Measurements from ENCODE around the gene RAD51B. TPM values are rescaled to one million over a fixed set of nuclear protein-coding genes. Genes with fewer than 3 reads are reported as not detected.

The RAD51B gene
- total RNA-seq, 2 donors from 2014 or later = 22.8 to 33.8 TPM

- Mint-ChIP-seq H3K27ac (no peak overlapping the region), H3K4me1 (peaks cover 6% of the 10 kb centered on the region), H3K9me3 (no peaks in the 10 kb centered on the region), H3K27me3 (ENCODE audit: insufficient read depth) (no peaks in the 10 kb centered on the region), H3K36me3 (ENCODE audit: low read depth) (no peaks in the 10 kb centered on the region), H3K4me3 (no peak overlapping the region)
- no peak for DNase-seq
- Histone ChIP-seq H3K27me3 (ENCODE audit: control insufficient read depth, insufficient read depth, low read length, poor library complexity, severe bottlenecking) (no peaks in the 10 kb centered on the region), H3K36me3 (ENCODE audit: control insufficient read depth, insufficient read depth, low read length) (no peaks in the 10 kb centered on the region), H3K9ac (ENCODE audit: extremely low read depth, low read length, poor library complexity, severe bottlenecking) (no peak overlapping the region), H3K4me1 (ENCODE audit: control insufficient read depth, insufficient read depth, low read length) (peaks cover 2% of the 10 kb centered on the region), H3K27ac (ENCODE audit: low read depth, low read length) (no peak overlapping the region), H3K9me3 (ENCODE audit: control insufficient read depth, low read length) (no peaks in the 10 kb centered on the region), H3K4me3 (ENCODE audit: low read length) (no peak overlapping the region)
- 67 to 70% methylated on average over 2 of the region's 3 CpGs for WGBS, 2 experiments (ENCODE audit: insufficient coverage in 1 of 2, insufficient read length in 1 of 2)
- no peak for TF ChIP-seq CTCF (conservative IDR thresholded peaks at IDR 0.05)
Observed at GRCh38 chr14:67957946-67958345, 138.4 kb downstream of the RAD51B start.

GRCh38 chr14:67961676-67962075, 142.1 kb downstream of the RAD51B start:
- no peak for DNase-seq
- Histone ChIP-seq H3K27me3 (ENCODE audit: control insufficient read depth, insufficient read depth, low read length, poor library complexity, severe bottlenecking) (no peaks in the 10 kb centered on the region), H3K4me3 (ENCODE audit: low read length) (no peak overlapping the region), H3K36me3 (ENCODE audit: control insufficient read depth, insufficient read depth, low read length) (no peaks in the 10 kb centered on the region), H3K27ac (ENCODE audit: low read depth, low read length) (no peak overlapping the region), H3K4me1 (ENCODE audit: control insufficient read depth, insufficient read depth, low read length) (peaks cover 12% of the 10 kb centered on the region), H3K9me3 (ENCODE audit: control insufficient read depth, low read length) (peaks cover under 1% of the 10 kb centered on the region), H3K9ac (ENCODE audit: extremely low read depth, low read length, poor library complexity, severe bottlenecking) (no peak overlapping the region)
- Mint-ChIP-seq H3K4me3 (no peak overlapping the region), H3K27ac (no peak overlapping the region), H3K27me3 (ENCODE audit: insufficient read depth) (no peaks in the 10 kb centered on the region), H3K36me3 (ENCODE audit: low read depth) (peaks cover 2% of the 10 kb centered on the region), H3K4me1 (peaks cover 26% of the 10 kb centered on the region), H3K9me3 (peaks cover 2% of the 10 kb centered on the region)
- TF ChIP-seq CTCF (conservative IDR thresholded peaks at IDR 0.05) = no peak
- 100% methylated on average over 1 of the region's 2 CpGs for WGBS, 2 experiments (ENCODE audit: insufficient coverage in 1 of 2, insufficient read length in 1 of 2)

GRCh38 chr14:67962215-67962644, 142.7 kb downstream of the RAD51B start:
- Histone ChIP-seq H3K9me3 (ENCODE audit: control insufficient read depth, low read length) (peaks cover 6% of the 10 kb centered on the region), H3K27ac (ENCODE audit: low read depth, low read length) (no peak overlapping the region), H3K4me3 (ENCODE audit: low read length) (no peak overlapping the region), H3K27me3 (ENCODE audit: control insufficient read depth, insufficient read depth, low read length, poor library complexity, severe bottlenecking) (no peaks in the 10 kb centered on the region), H3K9ac (ENCODE audit: extremely low read depth, low read length, poor library complexity, severe bottlenecking) (no peak overlapping the region), H3K4me1 (ENCODE audit: control insufficient read depth, insufficient read depth, low read length) (peaks cover 12% of the 10 kb centered on the region), H3K36me3 (ENCODE audit: control insufficient read depth, insufficient read depth, low read length) (no peaks in the 10 kb centered on the region)
- H3K4me1 Mint-ChIP-seq = peaks cover 29% of the 10 kb centered on the region
- no peak overlapping the region for H3K27ac Mint-ChIP-seq
- DNase-seq = no peak
- H3K4me3 Mint-ChIP-seq = no peak overlapping the region
- whole genome bisulfite sequencing, 2 experiments (ENCODE audit: insufficient coverage in 1 of 2, insufficient read length in 1 of 2) = 98 to 100% methylated on average over 1 to 2 of the region's 2 CpGs
- TF ChIP-seq CTCF (conservative IDR thresholded peaks at IDR 0.05) = no peak
- peaks cover 8% of the 10 kb centered on the region for H3K36me3 Mint-ChIP-seq (ENCODE audit: low read depth)
- H3K27me3 Mint-ChIP-seq (ENCODE audit: insufficient read depth) = no peaks in the 10 kb centered on the region
- H3K9me3 Mint-ChIP-seq = peaks cover 8% of the 10 kb centered on the region

All from endodermal cell (in vitro differentiated cells).